ENCODE measurements around the gene CHN2.
"Not testable (repeated sequence)": the region's sequence is repeated elsewhere in the genome, so short reads cannot be mapped to it uniquely, and the experiment has no call there.

The CHN2 gene

DNA sequence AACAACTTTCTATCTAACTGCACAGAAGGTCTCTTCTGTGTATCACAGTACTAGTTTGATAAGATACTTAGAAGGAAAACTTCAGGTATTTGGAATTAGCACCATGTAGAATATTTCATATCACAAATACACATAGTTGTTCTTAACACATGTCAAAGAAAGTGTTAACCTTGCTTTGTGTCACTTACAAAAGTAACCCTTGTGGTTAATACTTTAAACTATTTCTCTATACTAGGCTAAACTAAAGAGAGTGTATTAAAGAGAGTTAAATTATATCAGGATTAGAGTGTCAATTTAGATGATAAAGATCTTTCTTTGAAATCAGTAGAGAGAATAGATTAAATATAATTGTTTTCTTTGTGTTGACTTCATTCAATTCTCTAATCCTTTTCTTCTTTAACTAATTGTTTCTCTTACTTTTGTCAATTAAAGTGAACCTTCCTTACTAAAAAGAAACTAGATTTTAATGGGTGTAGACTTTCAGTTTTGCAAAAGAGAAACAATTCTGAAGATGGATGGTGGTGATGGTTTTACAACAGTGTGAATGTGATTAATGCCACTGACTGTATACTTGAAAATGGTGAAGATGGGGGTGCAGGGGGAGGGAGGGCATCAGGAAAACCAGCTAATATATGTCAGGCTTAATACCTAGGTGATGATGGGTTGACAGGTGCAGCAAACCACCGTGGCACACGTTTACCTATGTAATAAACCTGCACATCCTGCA is 67.8 kb downstream of the CHN2 start:
- DNase-seq, result no peak

GRCh38 chr7:29263601-29264207 is 69.1 kb downstream of the CHN2 start:
- DNase-seq, result not testable (repeated sequence)

DNA sequence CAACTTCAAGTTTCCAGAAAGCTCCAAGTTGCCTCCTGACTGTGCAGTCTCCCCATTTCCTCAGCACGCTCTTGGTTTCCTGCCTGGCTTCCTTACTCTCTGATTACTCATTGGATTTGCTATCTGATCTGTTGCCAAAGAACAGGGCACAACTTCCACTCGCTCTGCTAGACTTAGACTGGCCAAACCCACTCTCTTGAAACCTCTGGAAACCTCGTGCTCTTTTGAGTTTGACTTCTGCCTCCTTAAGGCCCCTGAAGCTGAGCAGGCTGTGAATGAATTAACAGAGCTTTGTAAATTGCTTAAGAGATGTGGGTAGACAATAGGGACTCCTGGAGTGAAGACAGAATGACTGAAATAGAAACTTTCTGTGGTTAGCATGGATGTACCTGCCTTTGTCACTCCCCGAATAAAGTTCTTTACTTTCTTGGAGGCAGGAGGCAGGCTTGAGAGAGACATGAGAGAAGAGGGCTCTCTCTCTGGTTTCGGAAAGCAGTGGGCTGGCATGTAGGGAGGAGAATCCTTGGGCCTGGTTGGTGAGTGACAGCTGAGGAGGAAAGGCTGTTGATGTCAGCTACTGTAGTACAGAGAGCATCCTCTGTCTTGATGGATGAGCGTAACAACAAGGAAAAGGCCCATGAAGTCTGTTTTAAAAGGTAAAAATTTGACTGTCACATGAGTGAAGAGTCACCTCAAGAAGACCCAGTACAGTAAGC is 70.8 kb downstream of the CHN2 start:
- no peak for DNase-seq

- DNase-seq, result no peak
Observed at GRCh38 chr7:29269935-29270334, 75.4 kb downstream of the CHN2 start.

- no peak for DNase-seq
Observed at GRCh38 chr7:29270594-29271318, 76.2 kb downstream of the CHN2 start.

DNA sequence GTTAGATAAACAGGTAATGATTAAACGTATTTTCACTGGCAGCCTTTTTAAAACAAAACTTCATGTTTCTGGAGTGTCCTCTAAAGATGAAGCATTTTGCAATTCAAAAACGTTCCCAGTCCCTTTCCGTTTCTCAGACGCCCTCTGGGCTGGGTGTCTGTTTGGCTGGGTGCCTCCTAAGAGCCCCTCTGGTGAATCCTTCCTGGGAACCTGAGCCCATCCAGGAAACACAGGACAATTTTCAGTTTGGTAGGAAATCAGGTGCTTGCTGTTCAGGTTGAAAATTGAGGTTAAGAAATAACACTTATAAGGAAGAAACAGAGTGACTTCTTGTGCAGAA is 76.7 kb downstream of the CHN2 start:
- no peak for DNase-seq

GRCh38 chr7:29272057-29272456 is 77.5 kb downstream of the CHN2 start:
- DNase-seq, result no peak

GRCh38 chr7:29274146-29275017 is 79.8 kb downstream of the CHN2 start:
- DNase-seq, result peak; percentile 34

- no peak for DNase-seq
Observed at GRCh38 chr7:29275018-29275318, 80.4 kb downstream of the CHN2 start.

DNA sequence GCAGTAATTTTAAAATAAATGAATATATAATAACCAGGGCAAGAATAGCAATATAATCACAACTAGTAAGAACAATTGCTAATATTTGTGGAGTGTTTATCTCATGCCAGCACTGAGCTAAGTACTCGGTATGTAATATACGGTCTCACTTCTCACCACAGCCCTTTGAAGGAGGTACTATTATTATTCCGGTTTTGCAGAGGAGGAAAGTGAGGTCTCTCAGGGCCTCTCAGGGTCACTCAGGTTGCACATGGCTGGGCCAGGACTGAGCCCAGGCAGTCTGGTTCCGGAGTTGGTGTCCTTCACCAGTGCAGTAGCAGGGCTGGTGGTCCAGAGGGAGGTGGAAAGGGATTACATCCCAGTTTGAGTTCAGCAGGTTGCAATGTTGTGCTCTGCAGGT is 80.9 kb downstream of the CHN2 start:
- no peak for DNase-seq

- DNase-seq, result no peak
Observed at GRCh38 chr7:29276199-29276598, 81.6 kb downstream of the CHN2 start.

DNA sequence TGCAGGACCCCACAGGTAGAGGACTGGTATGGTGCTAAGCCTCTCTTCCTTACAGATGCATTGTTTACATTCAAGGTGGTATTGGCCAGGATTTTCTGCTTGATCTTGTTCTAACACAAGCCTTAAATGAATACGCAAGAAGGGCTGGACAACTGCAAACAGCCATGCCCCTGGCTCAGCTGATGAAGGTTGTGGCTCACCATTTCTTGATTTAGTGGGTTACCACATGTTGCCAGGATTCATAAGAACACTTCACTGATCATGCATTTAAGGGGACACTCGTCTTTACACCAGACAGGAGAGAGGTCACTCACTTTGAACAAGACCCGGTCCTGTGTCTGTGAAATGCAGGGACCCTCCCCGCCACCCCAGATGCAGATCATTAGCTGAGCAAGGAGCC is 82.2 kb downstream of the CHN2 start:
- DNase-seq, result no peak

- no peak for DNase-seq
Observed at GRCh38 chr7:29277436-29278215, 83.1 kb downstream of the CHN2 start.

DNA sequence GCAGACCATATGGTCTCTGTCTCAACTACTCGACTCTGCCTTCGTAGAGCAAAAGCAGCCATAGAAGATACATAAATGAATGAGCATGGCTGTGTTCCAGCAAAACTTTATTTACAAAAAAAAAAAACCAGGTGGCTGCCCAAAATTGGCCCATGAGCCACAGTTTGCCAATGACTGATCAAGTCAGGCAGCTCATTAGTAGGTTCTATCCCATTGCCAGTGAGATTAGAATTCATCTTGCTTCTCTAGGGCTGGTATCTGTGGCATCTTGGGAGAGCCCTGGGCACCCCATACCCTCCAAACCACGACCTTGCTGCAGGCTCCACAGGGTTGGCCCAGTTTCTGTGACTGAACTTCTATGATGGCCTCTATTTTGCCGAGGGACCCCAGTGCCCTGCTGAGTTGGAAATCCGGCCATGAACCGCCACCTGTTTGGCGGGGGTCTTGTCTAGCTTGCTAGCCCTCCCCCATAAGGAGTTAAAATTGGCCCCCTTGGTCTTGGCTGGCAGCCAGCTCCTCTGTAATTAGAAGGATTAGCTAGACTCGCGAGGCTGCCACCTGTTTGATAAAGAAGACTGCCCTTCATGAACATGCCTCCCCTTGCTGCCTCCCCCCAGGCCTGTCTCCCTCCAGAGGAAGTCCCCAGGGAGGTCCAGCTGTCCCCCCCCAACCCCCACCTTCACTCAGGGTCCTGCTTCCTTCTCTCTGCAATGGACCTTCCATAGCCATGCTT is 83.9 kb downstream of the CHN2 start:
- DNase-seq, result no peak

DNA sequence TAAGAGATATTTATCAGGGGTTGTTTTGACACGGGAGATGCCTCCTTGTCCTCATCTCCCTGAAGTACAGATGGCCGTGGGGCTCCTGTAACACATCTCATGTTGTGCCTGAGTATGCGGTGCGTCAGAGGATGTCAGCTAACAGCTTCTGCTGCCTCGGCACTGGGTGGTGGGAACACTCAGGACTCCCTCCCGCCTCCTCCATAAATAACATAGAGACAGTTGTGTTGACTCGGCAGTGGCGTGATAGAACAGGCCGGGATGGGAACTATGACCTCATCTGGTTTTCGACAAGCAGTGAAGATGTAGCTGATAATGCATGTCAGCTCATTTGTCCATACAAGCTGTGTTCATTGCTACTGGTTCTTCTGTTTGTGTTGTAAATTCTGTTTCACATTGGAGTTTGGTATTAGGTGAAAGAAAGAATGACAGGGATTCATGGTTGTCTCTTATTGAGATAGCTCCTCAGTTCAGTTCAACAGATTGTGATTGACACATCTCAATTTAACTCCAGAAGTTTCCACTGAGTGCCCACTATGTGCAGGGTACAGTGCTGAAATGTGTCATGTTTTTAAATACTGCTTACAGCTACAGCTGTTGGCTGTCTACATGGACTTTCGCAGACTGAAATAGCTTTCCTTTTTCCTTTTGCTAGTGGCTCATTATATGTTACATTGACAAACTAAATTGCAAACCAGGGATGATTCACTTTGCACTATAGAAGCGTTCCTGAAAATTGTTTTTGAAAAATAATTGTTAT is 87.4 kb downstream of the CHN2 start:
- DNase-seq, result peak; percentile 45

GRCh38 chr7:29282819-29283414 is 88.3 kb downstream of the CHN2 start:
- no peak for DNase-seq

DNA sequence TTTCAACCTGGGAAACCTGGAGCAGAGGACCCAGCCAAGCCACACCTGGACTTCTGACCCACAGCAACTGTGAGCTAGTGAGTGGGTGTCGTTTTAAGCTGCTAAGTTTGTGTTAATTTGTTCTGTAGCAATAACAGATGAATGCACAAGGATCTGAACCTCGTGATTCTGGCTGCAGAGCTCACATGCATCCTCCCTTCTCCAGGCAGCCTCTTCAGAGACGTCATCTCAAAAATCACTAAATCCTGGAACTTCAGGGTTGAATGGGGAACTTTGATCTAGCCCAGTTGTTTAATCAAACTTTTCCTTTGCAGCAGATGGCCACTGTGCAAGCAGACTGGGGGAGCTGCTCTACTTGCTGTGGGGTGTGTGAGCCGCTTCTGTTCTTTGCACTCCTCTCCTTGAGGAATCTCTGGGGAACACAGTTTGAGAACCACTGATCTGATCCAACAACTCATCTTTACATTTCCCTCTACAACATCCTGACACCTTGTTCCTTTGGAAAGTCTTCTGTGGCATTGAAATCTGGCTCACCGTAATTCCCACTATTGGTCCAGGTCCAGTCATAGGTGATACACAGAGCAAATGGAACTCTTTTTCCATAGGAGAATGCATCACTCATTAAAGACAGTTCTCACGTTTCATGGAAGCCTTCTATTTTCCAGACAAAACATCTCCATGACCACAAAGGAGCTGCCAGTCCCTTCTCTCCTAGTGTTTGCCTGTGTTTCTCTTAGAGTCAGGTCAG is 90.3 kb downstream of the CHN2 start:
- DNase-seq, result no peak

DNA sequence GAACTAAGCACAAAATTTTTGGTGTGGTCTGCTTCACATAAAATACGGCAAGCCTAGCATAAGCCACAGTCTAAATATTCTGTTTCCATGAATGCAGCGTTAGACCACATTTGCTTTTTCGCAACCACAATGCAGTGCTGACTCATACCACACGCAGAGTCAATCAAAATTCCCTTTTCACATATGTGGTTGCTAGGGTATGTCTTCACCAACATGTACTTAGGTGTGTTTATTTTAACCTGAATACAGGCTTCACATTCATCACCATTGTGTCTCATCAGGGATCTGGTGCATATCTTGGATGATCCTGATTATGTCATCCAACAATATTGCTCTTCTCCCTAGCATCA is 90.8 kb downstream of the CHN2 start:
- no peak for DNase-seq

DNA sequence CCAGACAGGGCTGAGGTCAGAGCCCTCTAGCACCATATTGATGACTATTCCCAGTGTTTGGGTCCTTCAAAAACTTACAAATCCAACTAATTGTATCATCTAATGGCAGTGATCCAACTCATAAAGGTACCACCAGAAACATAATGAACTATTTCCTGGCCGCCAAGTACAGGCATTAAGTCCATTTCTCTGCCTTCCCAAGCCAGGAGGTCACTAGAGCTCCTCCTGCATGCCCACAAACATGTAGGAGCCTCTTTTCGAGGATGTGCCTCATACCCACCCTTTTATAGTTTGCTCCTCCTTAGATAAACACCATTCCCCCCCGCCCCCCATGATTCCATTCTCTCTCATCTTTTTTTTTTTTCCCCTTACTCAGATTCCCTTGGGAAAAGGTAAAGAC is 91.3 kb downstream of the CHN2 start:
- no peak for DNase-seq
